RWPE1 (cell line): ENCODE data around the gene CD36.

Experiments
- CTCF ChIA-PET: fragments of 350-600 bp; sonication (Branson Sonifier 250); formaldehyde crosslinking; extraction: SDS; loops from one replicate; lab custom pipeline; 2021; lab: Yijun Ruan, JAX
- POLR2A ChIA-PET: fragments of 400-600 bp; formaldehyde crosslinking; extraction: SDS; loops from one replicate; lab custom pipeline; 2020; ENCODE audit warnings: antibody characterized with exemption; ENCODE audit not compliant: low non-redundant PET; lab: Yijun Ruan, JAX
- DNase-seq: peaks from one replicate; pipeline ENCODE4 v3.0.0; 2012; ENCODE audit warnings: low spot score
- H3K27ac ChIP-seq: fragments of 450-650 bp; 2 replicates; pipeline ENCODE4 v1.5.1; 2017
- CTCF ChIP-seq: fragments of 450-650 bp; conservative IDR thresholded peaks from 2 replicates; pipeline ENCODE4 v1.5.1; 2017; ENCODE audit warnings: low read depth, mild to moderate bottlenecking

Gene CD36

GRCh38 chr7:80618096-80618495 lies 20.3 kb upstream of the CD36 start:
- H3K27ac ChIP-seq: no peak overlapping the region
- ChIA-PET POLR2A (no interaction called here), CTCF (no interaction called here)
- no peak for DNase-seq
- TF ChIP-seq CTCF: no peak

GRCh38 chr7:80619741-80620140 lies 18.7 kb upstream of the CD36 start:
- TF ChIP-seq CTCF: no peak
- ChIA-PET POLR2A (no interaction called here), CTCF (interaction anchor here (0.6 kb wide), 1 partner anchor 106 kb away, joined by 3 read pairs; no protein-coding TSS in a partner anchor)
- DNase-seq: no peak
- H3K27ac ChIP-seq: no peak overlapping the region

GRCh38 chr7:80622541-80622940 lies 15.9 kb upstream of the CD36 start:
- no peak for DNase-seq
- TF ChIP-seq CTCF: no peak
- CTCF ChIA-PET: interaction anchor here (0.5 to 1.1 kb wide), 2 partner anchors 194 to 378 kb away, joined by 3 to 4 read pairs; no protein-coding TSS in a partner anchor
- POLR2A ChIA-PET: no interaction called here
- H3K27ac ChIP-seq: no peak overlapping the region

- ChIA-PET POLR2A (no interaction called here), CTCF (interaction anchor here (0.6 to 1.1 kb wide), 2 partner anchors 195 to 625 kb away, joined by 3 to 4 read pairs; no protein-coding TSS in a partner anchor)
- DNase-seq: no peak
- no peak for TF ChIP-seq CTCF
- no peak overlapping the region for H3K27ac ChIP-seq
Measured at GRCh38 chr7:80623503-80624252, 14.8 kb upstream of the CD36 start.

- H3K27ac ChIP-seq: no peak overlapping the region
- no peak for DNase-seq
- ChIA-PET POLR2A (no interaction called here), CTCF (no interaction called here)
- TF ChIP-seq CTCF: no peak
Measured at GRCh38 chr7:80624763-80625162, 13.7 kb upstream of the CD36 start.

- ChIA-PET POLR2A (no interaction called here), CTCF (no interaction called here)
- TF ChIP-seq CTCF: no peak
- no peak for DNase-seq
- no peak overlapping the region for H3K27ac ChIP-seq
Measured at GRCh38 chr7:80629023-80629422, 9.4 kb upstream of the CD36 start.
